Transverse colon (tissue), 3 donors: ENCODE data around the gene REG4.

Source experiments
- EP300 ChIP-seq: sonication (generic); formaldehyde crosslinking; IDR thresholded peaks from one replicate; pipeline ENCODE4 v1.6.1; 2017; ENCODE audit warnings: antibody characterized with exemption, low read depth
- TF ChIP-seq, protein P1 (sequence below), 5 experiments: fragments of 200-600 bp in 3 of 5; fragments of 450-650 bp in 2 of 5; sonication (generic) in 3 of 5; IDR thresholded peaks; 1 replicate in 2 of 5; 2 replicates in 3 of 5; pipeline ENCODE4 v1.5.1; 2016 to 2017; ENCODE audit warnings: antibody characterized with exemption in 5 of 5, inconsistent platforms in 3 of 5, mild to moderate bottlenecking in 2 of 5, moderate library complexity in 1 of 5

DNA sequence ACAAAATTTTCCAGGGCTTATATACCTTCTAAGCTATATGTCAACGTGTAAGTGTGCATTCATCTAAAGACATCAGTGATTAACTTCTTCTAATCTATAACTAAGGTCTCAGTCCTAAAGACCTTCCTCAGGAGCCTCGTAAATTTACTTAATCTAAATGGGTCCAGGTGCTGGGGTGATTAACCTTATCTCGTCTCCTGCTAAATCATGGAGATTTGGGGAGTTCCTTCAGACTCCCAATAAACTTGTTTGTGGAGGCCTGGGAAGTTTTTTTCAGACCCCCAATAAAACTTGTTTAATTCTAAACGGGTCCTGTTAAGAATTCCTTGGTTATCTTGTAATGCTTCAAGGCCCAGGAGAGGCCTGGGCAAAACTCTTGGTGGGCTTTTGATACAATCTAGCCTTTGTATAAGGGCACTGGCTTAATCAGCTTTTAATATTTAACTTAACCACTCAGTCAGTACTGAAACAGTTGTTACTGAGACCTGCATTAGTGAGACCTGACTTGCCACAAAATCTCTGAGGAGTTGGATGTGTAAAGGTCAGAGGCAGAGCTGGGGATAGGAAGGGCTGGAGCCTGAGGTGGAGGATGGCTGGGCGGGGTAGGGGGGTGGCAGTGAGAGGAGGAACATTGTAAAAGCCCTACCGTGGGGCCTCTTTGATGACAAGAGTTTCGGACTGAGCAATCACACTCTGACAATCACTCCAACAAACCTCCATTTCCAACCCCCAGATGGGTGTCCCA is 36.3 kb downstream of the REG4 start:
- TF ChIP-seq, protein P1, sequence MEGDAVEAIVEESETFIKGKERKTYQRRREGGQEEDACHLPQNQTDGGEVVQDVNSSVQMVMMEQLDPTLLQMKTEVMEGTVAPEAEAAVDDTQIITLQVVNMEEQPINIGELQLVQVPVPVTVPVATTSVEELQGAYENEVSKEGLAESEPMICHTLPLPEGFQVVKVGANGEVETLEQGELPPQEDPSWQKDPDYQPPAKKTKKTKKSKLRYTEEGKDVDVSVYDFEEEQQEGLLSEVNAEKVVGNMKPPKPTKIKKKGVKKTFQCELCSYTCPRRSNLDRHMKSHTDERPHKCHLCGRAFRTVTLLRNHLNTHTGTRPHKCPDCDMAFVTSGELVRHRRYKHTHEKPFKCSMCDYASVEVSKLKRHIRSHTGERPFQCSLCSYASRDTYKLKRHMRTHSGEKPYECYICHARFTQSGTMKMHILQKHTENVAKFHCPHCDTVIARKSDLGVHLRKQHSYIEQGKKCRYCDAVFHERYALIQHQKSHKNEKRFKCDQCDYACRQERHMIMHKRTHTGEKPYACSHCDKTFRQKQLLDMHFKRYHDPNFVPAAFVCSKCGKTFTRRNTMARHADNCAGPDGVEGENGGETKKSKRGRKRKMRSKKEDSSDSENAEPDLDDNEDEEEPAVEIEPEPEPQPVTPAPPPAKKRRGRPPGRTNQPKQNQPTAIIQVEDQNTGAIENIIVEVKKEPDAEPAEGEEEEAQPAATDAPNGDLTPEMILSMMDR (IDR thresholded peaks at IDR 0.05) = no peak
- no peak for TF ChIP-seq EP300
